Measurements from ENCODE around the gene ANKRD33B.
"Not testable (repeated sequence)": the region's sequence is repeated elsewhere in the genome, so short reads cannot be mapped to it uniquely, and the experiment has no call there.

The ANKRD33B gene

GRCh38 chr5:10628601-10629000 is 64.7 kb downstream of the ANKRD33B start:
- Histone ChIP-seq H3K4me3 (ENCODE audit: low read length) (no peak overlapping the region), H3K27ac (ENCODE audit: low read length) (no peak overlapping the region), H3K9ac (ENCODE audit: low read length) (no peak overlapping the region), H3K79me2 (ENCODE audit: low read length) (peaks cover 20% of the 10 kb centered on the region), H3K36me3 (replicated peaks; ENCODE audit: insufficient read depth, low read length) (no peaks in the 10 kb centered on the region), H2AFZ (ENCODE audit: low read length) (no peak overlapping the region), H3K4me2 (ENCODE audit: low read depth, low read length) (no peak overlapping the region), H3F3A (ENCODE audit: insufficient read depth, low read length) (no peaks in the 10 kb centered on the region), H3K27me3 (replicated peaks; ENCODE audit: insufficient read depth, low read length) (no peaks in the 10 kb centered on the region), H3K9me2 (replicated peaks; ENCODE audit: insufficient read depth, low read length) (no peaks in the 10 kb centered on the region), H3K4me1 (ENCODE audit: low read length) (peaks cover 10% of the 10 kb centered on the region; the same call in 1 of the 2 replicates), H3K9me3 (replicated peaks; ENCODE audit: insufficient read depth, low read length) (no peaks in the 10 kb centered on the region), H4K20me1 (ENCODE audit: insufficient read depth, low read length) (no peaks in the 10 kb centered on the region)
- TF ChIP-seq EZH2phosphoT487 (IDR thresholded peaks at IDR 0.05; ENCODE audit: low read length) (no peak), EZH2 (optimal IDR thresholded peaks at IDR 0.05; ENCODE audit: low read depth, low read length) (no peak), CTCF (IDR thresholded peaks at IDR 0.05; ENCODE audit: low read length) (no peak)
- DNase-seq, result no peak

GRCh38 chr5:10629682-10630081 is 65.8 kb downstream of the ANKRD33B start:
- Histone ChIP-seq H4K20me1 (ENCODE audit: insufficient read depth, low read length) (no peaks in the 10 kb centered on the region), H3K4me2 (ENCODE audit: low read depth, low read length) (no peak overlapping the region)

GRCh38 chr5:10630126-10630525 is 66.3 kb downstream of the ANKRD33B start:
- H3K36me3 ChIP-seq (replicated peaks; ENCODE audit: insufficient read depth, low read length), result no peaks in the 10 kb centered on the region
- no peak overlapping the region for H3K4me3 ChIP-seq (ENCODE audit: low read length)
- no peak for TF ChIP-seq EZH2phosphoT487 (IDR thresholded peaks at IDR 0.05; ENCODE audit: low read length)
- no peak for TF ChIP-seq CTCF (IDR thresholded peaks at IDR 0.05; ENCODE audit: low read length)
- TF ChIP-seq EZH2 (optimal IDR thresholded peaks at IDR 0.05; ENCODE audit: low read depth, low read length), result no peak
- no peak overlapping the region for H3K9ac ChIP-seq (ENCODE audit: low read length)
- no peak overlapping the region for H3K4me2 ChIP-seq (ENCODE audit: low read depth, low read length)
- H3K27me3 ChIP-seq (replicated peaks; ENCODE audit: insufficient read depth, low read length), result no peaks in the 10 kb centered on the region
- H3K79me2 ChIP-seq (ENCODE audit: low read length), result peaks cover 22% of the 10 kb centered on the region
- H3K9me2 ChIP-seq (replicated peaks; ENCODE audit: insufficient read depth, low read length), result no peaks in the 10 kb centered on the region
- H3F3A ChIP-seq (ENCODE audit: insufficient read depth, low read length), result no peaks in the 10 kb centered on the region
- no peaks in the 10 kb centered on the region for H4K20me1 ChIP-seq (ENCODE audit: insufficient read depth, low read length)
- no peaks in the 10 kb centered on the region for H3K9me3 ChIP-seq (replicated peaks; ENCODE audit: insufficient read depth, low read length)
- no peak overlapping the region for H3K27ac ChIP-seq (ENCODE audit: low read length)
- peaks cover 12% of the 10 kb centered on the region; the same call in 1 of the 2 replicates for H3K4me1 ChIP-seq (ENCODE audit: low read length)
- no peak overlapping the region for H2AFZ ChIP-seq (ENCODE audit: low read length)
- DNase-seq, result no peak

More at GRCh38 chr5:10629682-10630081, 65.8 kb downstream of the ANKRD33B start:
- no peaks in the 10 kb centered on the region for H3K27me3 ChIP-seq (replicated peaks; ENCODE audit: insufficient read depth, low read length)
- no peak overlapping the region for H2AFZ ChIP-seq (ENCODE audit: low read length)
- H3F3A ChIP-seq (ENCODE audit: insufficient read depth, low read length), result no peaks in the 10 kb centered on the region
- no peak overlapping the region for H3K9ac ChIP-seq (ENCODE audit: low read length)
- no peaks in the 10 kb centered on the region for H3K9me2 ChIP-seq (replicated peaks; ENCODE audit: insufficient read depth, low read length)
- H3K9me3 ChIP-seq (replicated peaks; ENCODE audit: insufficient read depth, low read length), result no peaks in the 10 kb centered on the region
- H3K4me3 ChIP-seq (ENCODE audit: low read length), result no peak overlapping the region
- no peak for DNase-seq
- H3K36me3 ChIP-seq (replicated peaks; ENCODE audit: insufficient read depth, low read length), result no peaks in the 10 kb centered on the region
- H3K4me1 ChIP-seq (ENCODE audit: low read length), result peaks cover 12% of the 10 kb centered on the region; the same call in 1 of the 2 replicates
- H3K27ac ChIP-seq (ENCODE audit: low read length), result no peak overlapping the region
- peaks cover 22% of the 10 kb centered on the region for H3K79me2 ChIP-seq (ENCODE audit: low read length)
- no peak for TF ChIP-seq CTCF (IDR thresholded peaks at IDR 0.05; ENCODE audit: low read length)
- TF ChIP-seq EZH2 (optimal IDR thresholded peaks at IDR 0.05; ENCODE audit: low read depth, low read length), result no peak
- no peak for TF ChIP-seq EZH2phosphoT487 (IDR thresholded peaks at IDR 0.05; ENCODE audit: low read length)

DNA sequence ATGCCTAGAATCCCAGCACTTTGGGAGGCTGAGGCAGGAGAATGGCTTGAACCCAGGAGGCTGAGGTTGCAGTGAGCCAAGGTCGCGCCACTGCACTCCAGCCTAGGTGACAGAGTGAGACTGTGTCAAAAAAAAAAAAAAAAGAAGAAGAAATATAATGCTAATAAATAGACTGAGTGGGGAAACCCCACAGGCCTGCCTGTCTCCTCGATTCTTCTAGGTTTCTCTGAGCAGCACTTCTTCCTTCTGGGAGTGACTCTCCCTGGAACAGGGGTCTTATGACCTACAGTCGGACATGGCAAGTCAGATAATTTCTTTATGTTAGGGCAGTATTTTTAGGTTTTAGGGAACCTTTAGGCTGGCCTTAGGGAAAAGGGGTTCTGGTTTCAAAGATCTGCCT is 66.9 kb downstream of the ANKRD33B start:
- H4K20me1 ChIP-seq (ENCODE audit: insufficient read depth, low read length); H3K4me2 ChIP-seq (ENCODE audit: low read depth, low read length); H3F3A ChIP-seq (ENCODE audit: insufficient read depth, low read length); DNase-seq; H3K27ac ChIP-seq (ENCODE audit: low read length); H3K9me2 ChIP-seq (replicated peaks; ENCODE audit: insufficient read depth, low read length); H3K9me3 ChIP-seq (replicated peaks; ENCODE audit: insufficient read depth, low read length); H3K27me3 ChIP-seq (replicated peaks; ENCODE audit: insufficient read depth, low read length); H3K9ac ChIP-seq (ENCODE audit: low read length); H3K36me3 ChIP-seq (replicated peaks; ENCODE audit: insufficient read depth, low read length); H2AFZ ChIP-seq (ENCODE audit: low read length); H3K4me3 ChIP-seq (ENCODE audit: low read length): not testable (repeated sequence)
- Histone ChIP-seq H3K4me1 (ENCODE audit: low read length) (peaks cover 12% of the 10 kb centered on the region; the same call in 1 of the 2 replicates), H3K79me2 (ENCODE audit: low read length) (peaks cover 22% of the 10 kb centered on the region)

All from MM.1S (cell line).